Neural progenitor cell (in vitro differentiated cells): ENCODE data around the gene JAK2. TPM values are rescaled to one million over a fixed set of nuclear protein-coding genes. Genes with fewer than 3 reads are reported as not detected.

ENCODE experiments used
- DNase-seq: peaks from one replicate; pipeline ENCODE4 v3.0.0-alpha.2; 2016; ENCODE audit warnings: low spot score
- H2AFZ ChIP-seq: fragments of 200-600 bp; sonication (generic); replicated peaks from 2 replicates; pipeline ENCODE4 v1.6.1; 2016; ENCODE audit warnings: antibody characterized with exemption
- H3F3A ChIP-seq: fragments of 200-600 bp; sonication (generic); 2 replicates; pipeline ENCODE4 v1.6.1; 2016; ENCODE audit warnings: antibody characterized with exemption, low read depth
- H3K27ac ChIP-seq: fragments of 200-600 bp; sonication (generic); 2 replicates; pipeline ENCODE4 v1.5.1; 2016; ENCODE audit warnings: mild to moderate bottlenecking
- H3K27me3 ChIP-seq: fragments of 200-600 bp; sonication (generic); 2 replicates; pipeline ENCODE4 v1.6.1; 2016; ENCODE audit warnings: mild to moderate bottlenecking, moderate library complexity
- H3K36me3 ChIP-seq: fragments of 200-600 bp; sonication (generic); 2 replicates; pipeline ENCODE4 v1.5.1; 2016
- H3K4me1 ChIP-seq: fragments of 200-600 bp; sonication (generic); 2 replicates; pipeline ENCODE4 v1.6.1; 2016; ENCODE audit warnings: mixed run types
- H3K4me2 ChIP-seq: fragments of 200-600 bp; sonication (generic); 2 replicates; pipeline ENCODE4 v1.6.1; 2016
- H3K4me3 ChIP-seq: fragments of 200-600 bp; sonication (generic); 2 replicates; pipeline ENCODE4 v1.5.1; 2016
- H3K79me2 ChIP-seq: fragments of 200-600 bp; sonication (generic); 2 replicates; pipeline ENCODE4 v1.6.1; 2016; ENCODE audit warnings: low read depth
- H3K9ac ChIP-seq: fragments of 200-600 bp; sonication (generic); 2 replicates; pipeline ENCODE4 v1.6.1; 2016
- H3K9me3 ChIP-seq: fragments of 200-600 bp; sonication (generic); 2 replicates; pipeline ENCODE4 v1.5.1; 2016; ENCODE audit warnings: low read depth
- H4K20me1 ChIP-seq: fragments of 200-600 bp; sonication (generic); 2 replicates; pipeline ENCODE4 v1.6.1; 2016; ENCODE audit warnings: low read depth
- H3K27ac Mint-ChIP-seq: 3 replicates; pipeline ENCODE4 v1.8.0; 2021; ENCODE audit warnings: mixed read lengths
- H3K27me3 Mint-ChIP-seq: 2 replicates; pipeline ENCODE4 v1.8.0; 2022; ENCODE audit warnings: low read depth, mild to moderate bottlenecking, inconsistent platforms, moderate library complexity, mixed read lengths; ENCODE audit not compliant: insufficient read depth
- H3K36me3 Mint-ChIP-seq: 3 replicates; pipeline ENCODE4 v1.8.0; 2021; ENCODE audit warnings: mixed read lengths
- H3K4me1 Mint-ChIP-seq: 3 replicates; pipeline ENCODE4 v1.8.0; 2021; ENCODE audit warnings: mixed read lengths
- H3K4me3 Mint-ChIP-seq: 3 replicates; pipeline ENCODE4 v1.8.0; 2021; ENCODE audit warnings: mild to moderate bottlenecking, moderate library complexity, mixed read lengths
- H3K9me3 Mint-ChIP-seq: 3 replicates; pipeline ENCODE4 v1.8.0; 2020; ENCODE audit warnings: mixed read lengths
- EZH2 ChIP-seq: fragments of 200-600 bp; sonication (generic); IDR thresholded peaks from 2 replicates; pipeline ENCODE4 v1.6.1; 2017; ENCODE audit warnings: antibody characterized with exemption, mild to moderate bottlenecking, moderate library complexity
- EZH2phosphoT487 ChIP-seq: fragments of 200-600 bp; sonication (generic); IDR thresholded peaks from 2 replicates; pipeline ENCODE4 v1.6.1; 2017; ENCODE audit warnings: antibody characterized with exemption
- total RNA-seq: library from RNA; depleted of rRNA; stranded (reverse); fragments of >200 nt; gene quantifications from 2 replicates; pipeline ENCODE4 v1.2.3, GENCODE V29; 2015; ENCODE audit warnings: low replicate concordance
- TF ChIP-seq, protein P1 (sequence below): fragments of 200-600 bp; sonication (generic); IDR thresholded peaks from 2 replicates; pipeline ENCODE4 v1.5.1; 2017; ENCODE audit warnings: antibody characterized with exemption, mild to moderate bottlenecking

The JAK2 gene
- total RNA-seq, 1 donor from 2014 or later, result 3.9 TPM

DNA sequence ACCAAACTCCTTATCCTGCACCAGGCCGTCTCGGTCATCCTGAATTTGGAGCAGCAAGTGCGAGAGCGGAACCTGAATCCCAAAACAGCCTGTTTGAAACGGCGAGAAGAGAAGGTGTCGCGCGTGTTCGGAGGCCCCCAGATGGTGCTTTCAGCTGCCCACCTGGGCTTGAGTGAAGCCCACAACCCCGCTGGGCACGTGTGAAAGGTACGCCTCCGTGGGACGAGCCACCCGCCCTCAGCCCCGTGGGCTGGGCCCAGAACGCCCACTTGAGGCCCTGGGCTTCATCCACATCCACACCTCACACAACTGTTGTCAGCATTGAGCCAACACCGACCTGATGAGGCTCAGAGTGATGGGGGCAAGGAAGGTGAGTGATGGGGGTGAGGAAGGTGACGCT is 127.6 kb downstream of the JAK2 start:
- Histone ChIP-seq H3K36me3 (no peaks in the 10 kb centered on the region), H2AFZ (no peak overlapping the region), H3K27ac (no peak overlapping the region), H3K9ac (no peak overlapping the region), H3K27me3 (no peaks in the 10 kb centered on the region), H3K9me3 (no peaks in the 10 kb centered on the region), H3K79me2 (no peaks in the 10 kb centered on the region), H3F3A (no peaks in the 10 kb centered on the region), H3K4me3 (no peak overlapping the region), H3K4me2 (no peak overlapping the region), H4K20me1 (no peaks in the 10 kb centered on the region), H3K4me1 (no peaks in the 10 kb centered on the region)
- DNase-seq, result no peak
- TF ChIP-seq EZH2 (no peak), EZH2phosphoT487 (no peak)
- TF ChIP-seq, protein P1, sequence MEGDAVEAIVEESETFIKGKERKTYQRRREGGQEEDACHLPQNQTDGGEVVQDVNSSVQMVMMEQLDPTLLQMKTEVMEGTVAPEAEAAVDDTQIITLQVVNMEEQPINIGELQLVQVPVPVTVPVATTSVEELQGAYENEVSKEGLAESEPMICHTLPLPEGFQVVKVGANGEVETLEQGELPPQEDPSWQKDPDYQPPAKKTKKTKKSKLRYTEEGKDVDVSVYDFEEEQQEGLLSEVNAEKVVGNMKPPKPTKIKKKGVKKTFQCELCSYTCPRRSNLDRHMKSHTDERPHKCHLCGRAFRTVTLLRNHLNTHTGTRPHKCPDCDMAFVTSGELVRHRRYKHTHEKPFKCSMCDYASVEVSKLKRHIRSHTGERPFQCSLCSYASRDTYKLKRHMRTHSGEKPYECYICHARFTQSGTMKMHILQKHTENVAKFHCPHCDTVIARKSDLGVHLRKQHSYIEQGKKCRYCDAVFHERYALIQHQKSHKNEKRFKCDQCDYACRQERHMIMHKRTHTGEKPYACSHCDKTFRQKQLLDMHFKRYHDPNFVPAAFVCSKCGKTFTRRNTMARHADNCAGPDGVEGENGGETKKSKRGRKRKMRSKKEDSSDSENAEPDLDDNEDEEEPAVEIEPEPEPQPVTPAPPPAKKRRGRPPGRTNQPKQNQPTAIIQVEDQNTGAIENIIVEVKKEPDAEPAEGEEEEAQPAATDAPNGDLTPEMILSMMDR, result no peak
- Mint-ChIP-seq H3K27ac (no peak overlapping the region), H3K27me3 (no peaks in the 10 kb centered on the region), H3K4me1 (no peaks in the 10 kb centered on the region), H3K36me3 (peaks cover 5% of the 10 kb centered on the region), H3K9me3 (no peaks in the 10 kb centered on the region), H3K4me3 (no peak overlapping the region)

DNA sequence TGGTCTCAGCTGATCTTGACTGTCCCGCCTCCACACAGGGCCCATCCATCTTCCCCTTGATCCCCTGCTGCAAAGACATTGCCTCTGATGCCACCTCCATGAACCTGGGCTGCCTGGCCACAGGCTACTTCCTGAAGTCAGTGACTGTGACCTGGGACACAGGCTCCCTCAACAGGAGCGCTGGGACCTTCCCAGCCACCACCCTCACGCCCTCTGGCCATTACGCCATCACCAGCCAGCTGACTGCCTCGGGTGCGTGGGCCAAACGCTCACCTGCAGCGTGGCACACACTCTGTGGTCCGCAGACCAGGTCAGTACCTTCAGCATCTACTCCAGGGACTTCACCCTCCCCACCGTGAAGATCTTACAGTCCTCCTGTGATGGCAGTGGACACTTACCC is 128.5 kb downstream of the JAK2 start:
- no peak overlapping the region for H2AFZ ChIP-seq
- no peak overlapping the region for H3K27ac ChIP-seq
- H3F3A ChIP-seq, result no peaks in the 10 kb centered on the region
- no peak for DNase-seq
- Mint-ChIP-seq H3K27ac (no peak overlapping the region), H3K4me1 (no peaks in the 10 kb centered on the region), H3K9me3 (no peaks in the 10 kb centered on the region), H3K4me3 (no peak overlapping the region), H3K36me3 (peaks cover 5% of the 10 kb centered on the region), H3K27me3 (no peaks in the 10 kb centered on the region)
- no peaks in the 10 kb centered on the region for H3K36me3 ChIP-seq
- H3K79me2 ChIP-seq, result no peaks in the 10 kb centered on the region
- H3K9ac ChIP-seq, result no peak overlapping the region
- H4K20me1 ChIP-seq, result no peaks in the 10 kb centered on the region
- no peaks in the 10 kb centered on the region for H3K9me3 ChIP-seq
- H3K4me3 ChIP-seq, result no peak overlapping the region
- H3K27me3 ChIP-seq, result no peaks in the 10 kb centered on the region
- H3K4me2 ChIP-seq, result no peak overlapping the region
- TF ChIP-seq EZH2phosphoT487 (no peak), EZH2 (no peak)
- TF ChIP-seq, protein P1, result no peak
- no peaks in the 10 kb centered on the region for H3K4me1 ChIP-seq

DNA sequence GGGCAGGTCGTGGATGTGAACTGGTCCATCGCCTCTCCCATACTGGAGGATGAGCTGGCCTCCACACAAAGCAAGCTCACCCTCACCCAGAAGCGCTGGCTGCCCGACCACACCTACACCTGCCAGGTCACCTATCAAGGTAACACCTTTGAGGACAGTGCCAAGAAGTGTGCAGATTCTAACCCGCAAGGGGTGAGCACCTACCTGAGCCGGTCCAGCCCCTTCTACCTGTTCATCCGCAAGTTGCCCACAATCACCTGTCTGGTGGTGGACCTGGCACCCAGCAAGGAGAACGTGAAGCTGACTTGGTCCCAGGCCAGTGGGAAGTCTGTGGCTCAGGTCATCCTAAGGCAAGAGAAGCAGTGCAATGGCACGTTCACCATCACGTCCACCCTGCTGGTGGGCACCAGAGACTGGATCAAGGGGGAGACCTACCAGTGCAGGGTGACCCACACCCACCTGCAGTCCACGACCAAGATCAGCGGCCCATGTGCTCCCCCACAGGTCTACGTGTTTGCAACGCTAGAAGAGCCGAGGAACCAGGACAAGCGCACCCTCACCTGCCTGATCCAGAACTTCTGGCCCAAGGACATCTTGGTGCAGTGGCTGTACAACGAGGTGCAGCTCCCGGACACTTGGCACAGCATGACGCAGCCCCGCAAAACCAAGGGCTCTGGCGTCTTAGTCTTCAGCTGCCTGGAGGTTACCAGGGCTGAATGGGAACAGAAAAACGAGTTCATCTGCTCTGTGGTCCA is 129.1 kb downstream of the JAK2 start:
- Mint-ChIP-seq H3K4me3 (no peak overlapping the region), H3K36me3 (peaks cover 5% of the 10 kb centered on the region), H3K27me3 (no peaks in the 10 kb centered on the region), H3K9me3 (no peaks in the 10 kb centered on the region), H3K4me1 (no peaks in the 10 kb centered on the region), H3K27ac (no peak overlapping the region)
- Histone ChIP-seq H3K36me3 (no peaks in the 10 kb centered on the region), H3K27me3 (no peaks in the 10 kb centered on the region), H3K9me3 (no peaks in the 10 kb centered on the region), H2AFZ (no peak overlapping the region), H3K4me3 (no peak overlapping the region), H3K79me2 (no peaks in the 10 kb centered on the region), H3K27ac (no peak overlapping the region), H3F3A (no peaks in the 10 kb centered on the region), H3K9ac (no peak overlapping the region), H3K4me2 (no peak overlapping the region), H4K20me1 (no peaks in the 10 kb centered on the region), H3K4me1 (no peaks in the 10 kb centered on the region)
- DNase-seq, result no peak
- TF ChIP-seq, protein P1, result no peak
- TF ChIP-seq EZH2, result no peak
